ELR (cell line): ENCODE measurements around the gene MND1.

Experiments used
- DNase-seq: peaks from one replicate; pipeline ENCODE4 v3.0.0-alpha.2; 2015; ENCODE audit warnings: low read depth

The MND1 gene, protein sequence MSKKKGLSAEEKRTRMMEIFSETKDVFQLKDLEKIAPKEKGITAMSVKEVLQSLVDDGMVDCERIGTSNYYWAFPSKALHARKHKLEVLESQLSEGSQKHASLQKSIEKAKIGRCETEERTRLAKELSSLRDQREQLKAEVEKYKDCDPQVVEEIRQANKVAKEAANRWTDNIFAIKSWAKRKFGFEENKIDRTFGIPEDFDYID

DNA sequence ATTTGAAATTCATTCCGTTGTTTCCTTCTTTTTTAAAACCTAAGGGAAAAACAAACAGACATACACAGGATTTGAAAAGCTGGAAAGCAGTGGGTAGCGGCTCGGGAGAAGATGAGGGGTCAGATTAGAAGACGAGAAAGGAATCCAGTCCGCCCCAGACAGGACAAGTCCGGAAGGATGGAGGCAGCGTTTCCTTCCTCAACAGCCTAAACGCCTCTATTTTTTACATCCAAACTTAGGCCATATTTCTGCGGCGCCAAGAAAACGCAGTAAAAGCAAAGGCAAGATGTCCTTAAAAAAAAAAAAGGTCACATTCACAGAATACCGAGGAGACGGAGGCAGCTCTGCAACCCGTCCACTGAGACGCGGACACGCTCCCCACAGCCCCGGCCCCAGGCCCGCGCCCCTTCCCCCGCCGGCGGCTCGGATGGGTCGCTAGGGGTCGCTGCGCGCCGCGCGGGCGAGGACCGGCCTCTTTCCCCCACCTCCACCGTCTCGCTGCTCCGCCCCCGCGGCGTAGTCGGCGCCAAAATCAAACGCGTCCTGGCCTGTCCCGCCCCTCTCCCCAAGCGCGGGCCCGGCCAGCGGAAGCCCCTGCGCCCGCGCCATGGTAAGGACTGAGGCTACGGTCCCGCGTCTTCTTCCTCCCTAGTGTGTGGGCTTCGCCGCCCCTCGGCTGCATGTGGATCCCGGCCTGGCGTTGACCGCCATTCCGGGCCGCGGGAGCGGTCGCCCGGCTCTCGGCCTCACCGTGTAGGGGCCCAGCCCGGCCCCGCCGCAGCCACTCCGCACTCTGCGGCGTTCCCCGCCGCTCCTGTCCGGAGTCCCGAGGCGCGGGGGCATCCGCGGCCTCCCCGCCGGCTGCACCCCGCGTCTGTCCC lies at the start of gene MND1:
Gene MND1, plus strand, starts transcription at position 558 of the 881 bp plus-strand sequence. Its CDS starts 50 bp downstream, at position 608.
- DNase-seq = peak; percentile 90

DNA sequence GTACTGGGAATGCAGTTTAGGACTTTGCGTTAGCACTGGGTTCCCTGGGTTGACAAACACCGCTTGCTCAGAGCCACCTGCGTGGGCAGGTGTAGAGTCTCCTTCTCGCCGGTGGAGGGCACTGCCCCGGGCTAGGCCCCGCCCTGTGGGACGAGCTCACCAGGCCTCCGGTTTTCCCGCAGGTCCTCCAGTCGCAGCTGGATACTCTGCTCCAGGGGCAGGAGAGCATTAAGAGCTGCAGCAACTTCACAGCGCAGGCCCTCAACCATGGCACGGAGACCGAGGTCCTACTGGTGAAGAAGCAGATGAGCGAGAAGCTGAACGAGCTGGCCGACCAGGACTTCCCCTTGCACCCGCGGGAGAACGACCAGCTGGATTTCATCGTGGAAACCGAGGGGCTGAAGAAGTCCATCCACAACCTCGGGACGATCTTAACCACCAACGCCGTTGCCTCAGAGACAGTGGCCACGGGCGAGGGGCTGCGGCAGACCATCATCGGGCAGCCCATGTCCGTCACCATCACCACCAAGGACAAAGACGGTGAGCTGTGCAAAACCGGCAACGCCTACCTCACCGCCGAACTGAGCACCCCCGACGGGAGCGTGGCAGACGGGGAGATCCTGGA lies 49.2 kb upstream of the MND1 start:
- DNase-seq = no peak

DNA sequence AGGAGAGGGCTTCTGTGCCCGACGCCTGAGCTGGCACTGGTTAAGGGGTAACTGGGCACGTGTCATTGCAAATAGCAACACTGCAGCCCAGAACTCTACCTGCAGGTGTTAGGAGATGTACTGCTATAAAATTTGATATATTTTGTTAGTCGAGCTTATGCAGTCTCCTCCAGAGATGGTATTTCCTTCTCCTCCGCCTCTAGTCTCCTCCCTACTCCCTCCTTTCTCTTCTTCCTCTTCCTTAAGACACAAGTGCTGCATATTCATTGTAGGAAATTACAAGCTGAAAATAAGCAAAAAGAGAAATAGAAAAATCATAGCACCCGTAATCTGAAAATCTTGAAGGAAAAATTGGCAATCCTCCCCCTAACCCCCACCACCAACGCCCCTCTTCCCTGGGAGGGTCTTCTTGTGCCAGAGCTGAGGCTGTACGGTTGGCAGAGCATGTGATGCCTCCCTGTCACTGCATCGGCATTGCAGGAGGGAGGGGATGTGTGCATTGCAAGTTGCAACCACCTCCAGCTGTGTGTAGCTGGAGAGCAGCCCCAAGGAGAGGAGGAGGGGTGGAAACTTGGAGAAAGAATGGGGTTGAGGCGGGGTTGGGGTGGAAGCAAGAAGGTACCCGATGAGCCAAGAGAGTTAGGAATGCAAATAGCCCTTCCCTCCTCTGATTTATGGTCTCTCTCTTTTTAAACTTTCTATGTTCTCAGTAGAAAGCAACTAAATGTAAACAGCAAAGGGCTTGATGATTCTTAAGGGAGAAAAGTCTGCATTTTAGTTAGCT lies 48.3 kb upstream of the MND1 start:
- no peak for DNase-seq

DNA sequence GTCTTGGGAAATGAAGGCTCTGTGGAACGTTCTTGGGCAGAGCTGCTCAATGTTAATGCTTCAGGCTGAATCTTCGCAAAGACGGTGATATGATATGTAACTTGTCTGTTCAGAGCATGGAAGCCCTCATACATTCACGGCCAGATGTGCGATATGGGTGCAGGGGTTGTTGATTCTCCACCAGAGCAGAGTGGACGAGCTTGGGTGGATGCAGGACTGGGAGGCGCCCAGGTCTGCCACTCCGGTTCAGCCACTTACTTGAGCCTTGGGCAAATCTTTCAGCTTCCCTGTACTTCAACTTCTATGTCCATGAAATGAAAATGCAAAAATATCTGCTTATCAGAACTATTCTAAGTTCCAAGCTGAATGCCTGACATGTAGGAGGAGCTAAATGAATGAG lies 47.4 kb upstream of the MND1 start:
- DNase-seq = no peak

DNA sequence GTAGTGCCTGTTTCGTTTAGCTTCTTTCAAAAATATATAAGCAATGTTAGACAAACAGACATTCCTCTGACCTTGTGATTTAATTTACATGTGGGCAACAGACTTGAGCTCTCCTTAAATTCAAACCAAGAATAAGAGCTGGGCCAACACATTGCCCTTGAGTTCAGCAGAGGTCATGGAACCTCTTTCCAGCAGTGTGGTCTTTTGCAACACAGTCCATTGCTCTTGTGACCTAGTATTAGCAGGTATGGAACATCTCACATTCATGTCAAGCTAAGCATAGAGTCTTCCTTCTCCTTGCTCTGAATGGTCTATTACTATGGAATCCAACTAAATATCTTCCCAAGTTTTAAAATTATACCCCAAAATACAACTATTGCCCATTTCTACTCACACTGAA lies 33.7 kb upstream of the MND1 start:
- DNase-seq = no peak

DNA sequence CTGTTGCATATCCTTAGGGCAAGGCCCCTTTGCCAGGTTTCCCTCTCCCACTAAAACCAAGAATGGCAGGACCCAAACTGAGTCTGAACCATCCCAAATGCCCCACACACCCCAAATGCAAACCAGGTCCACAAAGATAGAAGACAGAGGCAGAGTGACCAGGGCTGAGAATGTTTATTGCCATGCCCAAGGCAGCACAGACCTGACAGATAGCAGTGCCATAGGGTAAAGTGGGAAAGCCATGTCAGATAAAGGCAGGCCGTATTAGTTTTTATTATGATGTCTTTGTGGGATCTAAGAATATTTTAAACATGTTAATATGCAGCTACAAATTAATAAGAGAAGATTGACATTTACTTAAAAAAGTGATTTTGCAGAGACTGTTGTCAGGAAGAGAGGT lies 29.6 kb upstream of the MND1 start:
- DNase-seq = no peak

DNA sequence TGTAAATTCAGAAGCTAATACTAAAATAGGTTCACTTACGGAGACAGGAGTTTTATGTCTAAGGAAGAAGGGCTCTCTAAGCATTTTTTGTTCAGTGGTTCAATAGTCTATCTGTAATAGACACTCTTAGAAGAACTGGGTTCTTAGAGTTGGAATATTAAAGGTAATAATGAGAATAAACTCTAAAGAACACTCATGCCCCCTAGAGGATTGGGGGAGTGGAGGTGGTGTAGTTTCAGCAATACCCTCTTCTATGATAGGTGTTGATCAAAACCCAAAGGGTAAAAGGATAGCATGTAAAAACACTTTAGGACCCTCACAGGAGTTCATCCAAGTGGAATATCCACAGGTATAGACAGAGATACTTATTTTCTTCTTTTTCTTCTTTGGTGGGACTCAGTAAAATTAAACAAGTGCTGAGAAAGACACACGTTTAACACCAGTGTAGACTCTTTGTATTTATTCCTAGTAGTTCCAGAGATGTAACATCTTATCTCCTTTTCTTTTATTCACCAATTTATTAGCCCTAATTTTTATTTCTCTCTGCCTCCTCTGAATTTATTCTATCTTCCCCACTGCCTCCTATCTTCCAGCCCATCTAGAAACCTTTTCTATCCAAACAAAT lies 25.7 kb upstream of the MND1 start:
- peak; percentile 68 for DNase-seq

DNA sequence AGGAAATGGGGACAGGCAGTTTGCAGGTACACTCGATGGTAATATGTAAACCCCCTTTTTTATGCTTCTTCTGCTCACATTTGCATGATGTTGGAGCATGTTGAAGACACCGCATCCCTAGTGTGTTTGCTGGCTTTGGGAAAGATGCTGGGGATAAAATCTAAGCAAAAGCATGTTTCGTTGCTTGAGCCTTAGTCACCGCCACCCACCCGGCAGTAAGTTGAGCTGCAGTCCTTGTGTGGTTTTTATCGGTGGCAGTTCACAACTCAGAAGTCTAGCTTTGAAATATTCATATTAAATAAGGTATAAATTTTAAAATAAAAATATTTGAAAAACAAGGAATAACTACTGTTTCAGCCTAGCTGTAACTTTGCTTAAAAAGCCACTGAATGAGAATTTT lies 21.7 kb upstream of the MND1 start:
- DNase-seq = no peak

DNA sequence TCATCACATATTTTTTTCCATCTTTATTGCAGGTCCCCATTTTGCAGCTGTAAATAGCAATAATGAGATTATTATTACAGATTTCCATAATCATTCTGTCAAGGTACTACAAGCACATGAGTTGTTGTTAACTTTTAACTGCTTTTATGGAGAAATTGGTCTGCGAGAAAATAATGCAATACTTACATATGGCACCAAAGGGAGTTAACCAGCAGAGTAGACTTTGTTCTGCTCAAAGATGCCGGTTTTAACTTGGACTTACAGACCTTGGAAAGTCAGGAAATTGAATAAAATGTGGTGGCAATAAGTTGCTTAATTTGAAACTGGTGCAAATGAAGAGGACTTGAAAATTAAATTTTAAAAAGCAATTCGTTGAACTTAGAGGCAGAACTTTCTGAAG lies 20.4 kb upstream of the MND1 start:
- DNase-seq = no peak

DNA sequence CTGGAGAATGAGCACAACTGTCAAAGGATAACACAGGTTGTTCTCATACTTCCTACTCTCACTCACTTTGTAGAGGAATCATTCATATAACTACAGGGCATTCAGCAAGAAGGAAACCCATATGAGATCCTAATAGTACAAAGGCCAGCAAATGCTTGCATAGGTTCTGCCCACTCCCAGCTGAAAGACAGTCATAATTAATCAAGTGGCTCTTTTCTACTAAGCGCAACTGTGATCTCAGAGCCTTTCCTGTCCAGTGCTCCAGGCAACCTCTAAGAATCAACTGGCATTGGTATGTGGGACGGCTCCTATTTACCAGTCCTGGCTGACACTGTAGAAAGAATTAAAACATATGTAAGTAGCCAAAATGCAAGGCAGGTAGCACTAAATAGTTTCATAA lies 18.9 kb upstream of the MND1 start:
- no peak for DNase-seq

DNA sequence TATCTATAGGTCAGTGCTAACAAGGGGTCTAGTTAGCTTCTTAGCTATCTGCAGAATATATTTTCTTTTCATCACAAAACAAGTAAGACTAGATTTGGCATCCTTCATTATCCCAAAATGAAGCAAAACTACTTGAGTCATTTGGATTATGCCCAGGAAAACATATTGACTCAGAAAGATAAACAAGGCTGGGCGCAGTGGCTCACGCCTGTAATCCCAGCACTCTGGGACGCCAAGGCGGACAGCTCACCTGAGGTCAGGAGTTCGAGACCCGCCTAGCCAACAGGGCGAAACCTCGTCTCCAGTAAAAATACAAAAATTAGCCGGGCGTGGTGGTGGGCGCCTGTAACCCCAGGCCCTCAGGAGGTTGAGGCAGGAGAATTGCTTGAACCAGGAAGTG lies 18.0 kb upstream of the MND1 start:
- peak; percentile 39 for DNase-seq

DNA sequence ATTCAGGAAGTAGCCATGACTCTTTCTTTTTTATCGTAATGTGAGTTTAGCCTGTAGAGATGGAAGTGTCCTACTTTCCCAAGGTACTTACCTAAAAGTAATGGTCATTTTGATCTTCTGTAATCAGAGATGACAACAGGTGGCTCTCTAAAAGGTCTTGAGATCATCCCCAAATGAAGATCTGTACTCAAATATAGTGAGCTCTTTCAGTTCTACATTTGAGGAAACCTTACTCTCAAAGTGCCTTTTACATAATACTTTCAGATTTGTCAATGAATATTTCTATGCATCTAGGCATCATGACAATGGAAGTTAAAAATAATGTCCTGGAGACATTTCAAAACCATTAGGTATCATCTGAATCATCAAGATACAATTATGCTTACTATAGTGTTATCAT lies 17.2 kb upstream of the MND1 start:
- DNase-seq = no peak

DNA sequence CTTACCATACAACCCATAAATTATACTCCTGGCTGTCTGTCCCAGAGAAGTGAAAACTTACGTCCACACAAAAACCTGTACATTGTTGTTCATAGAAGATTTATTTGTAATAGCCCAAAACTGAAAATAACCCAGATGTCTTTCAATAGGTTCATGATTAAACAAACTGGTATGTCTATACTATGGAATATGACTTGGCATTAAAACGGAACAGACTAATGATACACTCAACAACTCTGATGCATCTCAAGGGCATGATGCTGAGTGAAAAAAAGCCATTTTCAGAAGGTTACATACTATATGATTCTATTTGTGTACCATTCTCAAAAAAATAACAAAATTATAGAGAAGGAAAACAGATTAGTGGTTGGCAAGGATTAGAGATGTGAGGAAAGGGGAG lies 11.6 kb upstream of the MND1 start:
- DNase-seq = peak; percentile 75

DNA sequence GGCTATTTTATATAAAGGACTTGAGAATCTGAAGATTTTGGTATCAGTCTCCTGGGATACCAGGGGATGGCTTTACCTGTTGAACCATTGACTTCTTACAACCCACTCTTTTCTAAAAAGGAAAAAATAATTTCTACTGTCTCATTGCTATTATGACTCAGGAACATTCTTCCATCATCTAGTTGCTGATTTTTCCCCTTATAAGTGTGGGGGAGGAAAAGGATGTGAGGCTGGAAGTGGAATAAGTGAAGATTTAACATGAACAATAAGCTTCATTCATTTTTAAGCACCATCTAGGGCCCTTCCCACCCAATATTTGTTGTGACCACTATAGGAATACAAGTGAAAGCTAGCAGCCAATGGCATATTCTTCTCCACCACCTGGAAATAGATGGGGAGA lies 10.6 kb upstream of the MND1 start:
- peak; percentile 55 for DNase-seq

DNA sequence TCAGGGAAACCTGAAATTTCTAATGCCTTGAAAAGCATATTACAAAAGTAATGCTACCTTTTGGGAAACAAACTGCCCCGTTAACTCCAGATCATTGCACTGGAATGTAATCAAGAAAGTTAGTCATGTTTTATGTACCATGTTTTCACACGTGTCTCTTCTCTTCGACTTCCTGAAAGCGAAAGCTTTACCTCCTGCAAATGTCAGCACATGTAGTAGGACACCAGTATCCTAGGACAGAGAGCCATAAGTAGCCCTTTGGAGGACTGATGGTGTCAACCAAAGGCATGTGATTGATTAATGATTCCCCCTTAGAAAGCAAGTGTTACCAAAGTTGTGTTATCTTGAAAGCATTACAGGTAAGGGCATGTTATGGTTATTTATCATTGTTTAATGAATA lies 8.8 kb upstream of the MND1 start:
- DNase-seq = peak; percentile 74

DNA sequence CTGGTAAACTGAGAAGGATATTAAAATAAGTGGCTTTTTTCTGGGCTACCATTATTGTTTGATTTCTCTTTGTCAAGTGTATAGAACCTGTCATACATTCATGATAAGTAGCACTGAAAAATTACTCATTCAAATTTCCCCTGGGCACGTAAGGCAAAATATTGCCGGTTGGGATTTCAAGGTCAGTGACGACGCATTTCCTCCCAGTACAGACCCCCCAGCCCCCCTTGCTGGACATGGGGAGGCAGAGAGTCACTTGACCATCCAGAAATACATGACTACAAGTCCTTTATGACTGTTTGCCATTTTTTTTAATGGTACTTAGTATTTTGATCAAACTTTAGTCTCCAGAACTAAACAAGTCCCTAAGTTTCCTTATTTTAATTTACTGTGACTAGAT lies 6.8 kb upstream of the MND1 start:
- DNase-seq = no peak

DNA sequence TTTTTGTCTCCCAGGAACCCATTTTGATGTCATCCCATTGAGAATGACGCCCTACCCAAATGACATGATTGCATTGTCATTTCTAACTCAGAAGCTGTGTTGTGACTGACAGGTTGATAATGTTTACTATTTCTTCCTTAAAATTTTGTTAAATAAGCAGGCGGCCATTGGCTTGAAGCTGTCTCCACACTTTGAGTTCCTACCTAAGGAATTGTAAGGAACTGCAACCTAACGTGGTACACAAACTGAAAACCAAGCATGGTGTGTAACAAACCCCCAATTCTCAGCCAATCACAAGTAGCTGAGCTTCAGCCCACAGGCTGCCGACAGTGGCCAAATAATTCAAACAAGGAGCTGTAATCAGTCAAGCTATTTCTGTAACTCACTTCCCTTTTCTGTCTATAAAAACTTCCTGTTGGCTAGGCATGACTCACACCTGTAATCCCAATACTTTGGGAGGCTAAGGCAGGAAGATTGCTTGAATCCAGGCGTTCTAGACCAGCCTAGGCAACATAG lies 2.9 kb upstream of the MND1 start:
- DNase-seq = peak; percentile 79

DNA sequence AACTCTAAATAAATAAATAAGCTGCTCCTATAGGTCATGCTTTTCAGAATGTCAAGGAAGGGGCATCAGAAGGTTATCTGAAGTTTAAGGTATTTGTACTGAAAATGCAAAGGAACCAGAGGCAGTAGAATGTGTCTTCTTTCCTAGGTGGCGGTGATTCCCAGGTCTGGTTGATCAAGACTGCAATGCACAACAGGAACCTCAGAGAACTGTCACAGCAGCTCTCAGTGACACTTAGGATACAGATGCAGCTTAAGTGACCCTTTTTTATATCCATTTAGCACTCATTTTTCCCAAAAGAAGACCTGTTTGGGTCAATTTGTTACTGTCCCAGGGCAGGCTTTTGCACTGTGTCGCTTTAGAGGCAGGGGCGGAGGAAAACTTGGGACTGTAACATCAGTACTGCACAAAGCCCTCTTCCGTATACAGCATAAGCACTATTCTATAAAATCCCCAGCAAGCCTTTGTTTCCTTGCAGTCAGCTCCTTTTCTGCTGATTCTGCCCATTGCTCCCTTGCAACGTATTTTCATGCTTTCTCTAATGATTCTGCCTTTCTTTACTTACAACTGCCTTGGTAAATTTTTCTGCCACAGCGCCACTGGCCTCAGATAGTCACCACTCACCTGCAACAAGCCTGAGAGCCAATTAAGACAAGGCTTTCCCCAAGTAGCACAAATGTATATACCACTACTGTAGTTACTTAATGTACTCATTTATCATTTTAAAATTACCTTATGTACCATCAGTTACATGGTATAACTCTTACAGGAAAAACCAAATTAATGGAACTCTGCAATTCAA lies 1.5 kb upstream of the MND1 start:
- DNase-seq = no peak

DNA sequence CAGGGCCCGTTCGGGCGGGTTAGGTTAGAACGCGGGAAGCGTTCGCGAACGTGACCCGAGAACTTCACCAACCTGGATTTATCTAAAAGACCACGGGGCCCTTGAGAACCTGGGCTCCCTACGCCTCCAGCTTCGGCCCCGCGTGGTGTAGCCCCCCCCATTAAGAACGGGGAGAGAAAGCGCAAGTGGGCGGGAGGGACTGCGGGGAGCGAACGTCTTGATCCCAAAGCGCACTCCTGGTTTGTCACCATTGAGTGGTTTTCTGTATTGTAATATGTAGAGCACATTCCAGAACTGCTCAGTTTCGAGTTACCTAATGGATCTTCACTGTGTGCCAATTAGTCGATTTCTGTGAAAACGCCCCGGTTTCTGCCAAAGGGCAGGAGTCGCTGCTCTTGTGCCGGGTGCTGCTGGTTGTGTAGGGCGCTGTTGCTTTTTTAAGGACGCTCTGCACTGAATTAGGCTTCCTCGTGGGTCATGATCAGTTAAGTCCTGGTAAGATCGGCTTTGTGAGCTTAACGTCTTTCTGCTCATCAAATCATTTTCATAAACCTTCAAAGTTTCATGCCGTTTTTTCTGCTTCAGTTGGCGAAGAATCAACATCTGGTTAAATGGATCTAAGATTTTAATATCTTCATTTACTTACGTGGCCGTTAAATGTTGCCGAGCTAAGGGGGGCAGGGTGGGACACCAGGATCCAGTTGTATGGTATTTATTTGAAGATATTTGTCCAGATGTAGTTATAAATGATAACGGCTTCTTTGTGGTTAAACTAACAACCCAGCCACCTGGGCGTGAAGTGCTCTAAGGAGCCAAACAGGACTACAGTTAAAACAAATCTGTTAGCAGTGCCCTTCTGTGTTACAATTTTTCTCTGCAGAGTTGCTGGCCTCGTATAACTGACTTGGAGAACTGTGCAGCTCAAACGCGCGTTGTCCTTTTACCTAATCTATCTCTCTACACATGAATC lies 809 bp downstream of the MND1 start:
- DNase-seq = peak; percentile 75

DNA sequence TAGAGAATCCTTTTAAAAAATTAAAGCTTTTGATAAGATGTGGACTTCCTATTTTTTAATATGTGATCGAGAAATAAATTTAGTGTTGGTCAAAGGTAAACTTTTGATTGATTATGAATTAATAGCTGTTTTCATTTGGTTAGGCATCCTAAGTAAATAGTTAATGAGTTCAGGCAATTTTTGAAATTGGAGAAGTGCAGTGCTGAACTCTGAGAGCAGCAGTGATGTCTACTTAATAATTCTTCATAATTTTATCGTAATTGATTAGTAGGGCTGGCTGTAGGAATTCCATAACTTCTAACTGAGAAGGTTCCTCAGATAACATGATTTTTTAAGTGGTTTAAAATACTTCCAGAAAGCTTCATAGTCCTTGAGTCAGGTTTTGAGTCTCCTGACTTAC lies 1.5 kb downstream of the MND1 start:
- no peak for DNase-seq
